ENCODE results near the gene IL17C. TPM values are rescaled to one million over a fixed set of nuclear protein-coding genes. Genes with fewer than 3 reads are reported as not detected.

IL17C gene
- total and polyA plus RNA-seq, 10 of the 15 experiments (the other 5 are each of a cell fraction or from before 2014, with no cell fraction given), result not detected

DNA sequence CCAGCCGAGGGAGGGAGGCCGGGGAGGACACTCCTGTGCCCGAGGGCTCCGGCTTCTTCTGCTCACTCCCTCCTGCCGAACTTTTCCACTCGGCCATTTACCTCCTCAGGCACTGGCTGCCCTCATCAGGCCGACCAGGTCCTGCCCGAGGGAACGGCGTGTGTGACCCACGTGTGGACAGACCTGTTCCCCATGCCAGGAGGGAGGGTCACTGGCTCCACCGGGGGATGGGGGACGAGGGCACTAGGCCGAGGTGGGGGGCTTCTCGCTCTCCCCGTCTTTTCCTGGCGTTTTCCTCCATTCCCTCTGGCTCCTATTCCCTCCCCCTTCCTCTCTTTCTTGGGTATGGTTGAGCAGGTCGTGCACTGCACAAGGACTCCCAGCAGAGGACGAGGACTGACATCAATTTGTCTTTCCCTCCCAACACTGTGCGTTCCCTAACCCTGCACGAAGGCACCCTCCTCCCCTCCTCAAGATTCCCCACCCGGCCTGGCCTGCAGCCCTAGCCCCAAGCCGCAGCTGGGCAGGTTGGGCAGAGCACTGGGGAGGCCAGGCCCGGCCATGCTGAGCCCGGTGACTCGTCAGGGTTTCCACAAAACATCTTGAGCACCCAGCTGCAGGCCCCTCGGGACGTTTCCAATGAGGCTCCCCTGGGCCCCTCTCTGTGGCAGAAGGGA is 3.2 kb upstream of the IL17C start:
- peak overlapping the region; percentile 95 for H3K4me3 ChIP-seq
- BruUV-seq (replicated peaks), result no TSS peak
- no peaks in the 10 kb centered on the region; the same call in 1 of the 2 replicates for H4K20me1 ChIP-seq (ENCODE audit: control insufficient read depth, insufficient read depth)
- RAD21 ChIA-PET (ENCODE audit: unreplicated experiment), result interaction anchor here (1.2 kb wide), 1 partner anchor 45 kb away, joined by 4 read pairs; no protein-coding TSS in a partner anchor
- 16% methylated on average over 28 of the region's 28 CpGs for WGBS (ENCODE audit: insufficient coverage, insufficient replicate concordance, low lambda C conversion rate, missing lambda C conversion rate)
- peaks cover 10 to 16% of the 10 kb centered on the region in 2 experiments for H3K27me3 ChIP-seq (replicated peaks in 1 of 2; ENCODE audit: control insufficient read depth in 2 of 2, insufficient read depth in 2 of 2, low read length in 1 of 2)
- POLR2A ChIA-PET, result no interaction called here
- DNase-seq (ENCODE audit: low read depth, low spot score), result no peak
- ATAC-seq, result no peak
- TF ChIP-seq HDGF (IDR thresholded peaks at IDR 0.05), result no peak
- TF ChIP-seq, protein P1, sequence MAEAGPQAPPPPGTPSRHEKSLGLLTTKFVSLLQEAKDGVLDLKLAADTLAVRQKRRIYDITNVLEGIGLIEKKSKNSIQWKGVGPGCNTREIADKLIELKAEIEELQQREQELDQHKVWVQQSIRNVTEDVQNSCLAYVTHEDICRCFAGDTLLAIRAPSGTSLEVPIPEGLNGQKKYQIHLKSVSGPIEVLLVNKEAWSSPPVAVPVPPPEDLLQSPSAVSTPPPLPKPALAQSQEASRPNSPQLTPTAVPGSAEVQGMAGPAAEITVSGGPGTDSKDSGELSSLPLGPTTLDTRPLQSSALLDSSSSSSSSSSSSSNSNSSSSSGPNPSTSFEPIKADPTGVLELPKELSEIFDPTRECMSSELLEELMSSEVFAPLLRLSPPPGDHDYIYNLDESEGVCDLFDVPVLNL (IDR thresholded peaks at IDR 0.05; ENCODE audit: low read depth, low read length), result no peak
- TF ChIP-seq, protein P2, sequence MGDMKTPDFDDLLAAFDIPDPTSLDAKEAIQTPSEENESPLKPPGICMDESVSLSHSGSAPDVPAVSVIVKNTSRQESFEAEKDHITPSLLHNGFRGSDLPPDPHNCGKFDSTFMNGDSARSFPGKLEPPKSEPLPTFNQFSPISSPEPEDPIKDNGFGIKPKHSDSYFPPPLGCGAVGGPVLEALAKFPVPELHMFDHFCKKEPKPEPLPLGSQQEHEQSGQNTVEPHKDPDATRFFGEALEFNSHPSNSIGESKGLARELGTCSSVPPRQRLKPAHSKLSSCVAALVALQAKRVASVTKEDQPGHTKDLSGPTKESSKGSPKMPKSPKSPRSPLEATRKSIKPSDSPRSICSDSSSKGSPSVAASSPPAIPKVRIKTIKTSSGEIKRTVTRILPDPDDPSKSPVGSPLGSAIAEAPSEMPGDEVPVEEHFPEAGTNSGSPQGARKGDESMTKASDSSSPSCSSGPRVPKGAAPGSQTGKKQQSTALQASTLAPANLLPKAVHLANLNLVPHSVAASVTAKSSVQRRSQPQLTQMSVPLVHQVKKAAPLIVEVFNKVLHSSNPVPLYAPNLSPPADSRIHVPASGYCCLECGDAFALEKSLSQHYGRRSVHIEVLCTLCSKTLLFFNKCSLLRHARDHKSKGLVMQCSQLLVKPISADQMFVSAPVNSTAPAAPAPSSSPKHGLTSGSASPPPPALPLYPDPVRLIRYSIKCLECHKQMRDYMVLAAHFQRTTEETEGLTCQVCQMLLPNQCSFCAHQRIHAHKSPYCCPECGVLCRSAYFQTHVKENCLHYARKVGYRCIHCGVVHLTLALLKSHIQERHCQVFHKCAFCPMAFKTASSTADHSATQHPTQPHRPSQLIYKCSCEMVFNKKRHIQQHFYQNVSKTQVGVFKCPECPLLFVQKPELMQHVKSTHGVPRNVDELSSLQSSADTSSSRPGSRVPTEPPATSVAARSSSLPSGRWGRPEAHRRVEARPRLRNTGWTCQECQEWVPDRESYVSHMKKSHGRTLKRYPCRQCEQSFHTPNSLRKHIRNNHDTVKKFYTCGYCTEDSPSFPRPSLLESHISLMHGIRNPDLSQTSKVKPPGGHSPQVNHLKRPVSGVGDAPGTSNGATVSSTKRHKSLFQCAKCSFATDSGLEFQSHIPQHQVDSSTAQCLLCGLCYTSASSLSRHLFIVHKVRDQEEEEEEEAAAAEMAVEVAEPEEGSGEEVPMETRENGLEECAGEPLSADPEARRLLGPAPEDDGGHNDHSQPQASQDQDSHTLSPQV (IDR thresholded peaks at IDR 0.05), result no peak
- TF ChIP-seq SMARCA5 (IDR thresholded peaks at IDR 0.05), result peak; percentile 46; the same call in 1 of the 2 replicates
- no peak for TF ChIP-seq STAT1 (conservative IDR thresholded peaks at IDR 0.05)
- TF ChIP-seq IKZF1 (conservative IDR thresholded peaks at IDR 0.05), result 0 out of 2 replicates have a peak, but pooled peaks have one; percentile 16
- TF ChIP-seq RFX5 (IDR thresholded peaks at IDR 0.05; ENCODE audit: low read depth, low read length), result no peak
- TF ChIP-seq, protein P3, sequence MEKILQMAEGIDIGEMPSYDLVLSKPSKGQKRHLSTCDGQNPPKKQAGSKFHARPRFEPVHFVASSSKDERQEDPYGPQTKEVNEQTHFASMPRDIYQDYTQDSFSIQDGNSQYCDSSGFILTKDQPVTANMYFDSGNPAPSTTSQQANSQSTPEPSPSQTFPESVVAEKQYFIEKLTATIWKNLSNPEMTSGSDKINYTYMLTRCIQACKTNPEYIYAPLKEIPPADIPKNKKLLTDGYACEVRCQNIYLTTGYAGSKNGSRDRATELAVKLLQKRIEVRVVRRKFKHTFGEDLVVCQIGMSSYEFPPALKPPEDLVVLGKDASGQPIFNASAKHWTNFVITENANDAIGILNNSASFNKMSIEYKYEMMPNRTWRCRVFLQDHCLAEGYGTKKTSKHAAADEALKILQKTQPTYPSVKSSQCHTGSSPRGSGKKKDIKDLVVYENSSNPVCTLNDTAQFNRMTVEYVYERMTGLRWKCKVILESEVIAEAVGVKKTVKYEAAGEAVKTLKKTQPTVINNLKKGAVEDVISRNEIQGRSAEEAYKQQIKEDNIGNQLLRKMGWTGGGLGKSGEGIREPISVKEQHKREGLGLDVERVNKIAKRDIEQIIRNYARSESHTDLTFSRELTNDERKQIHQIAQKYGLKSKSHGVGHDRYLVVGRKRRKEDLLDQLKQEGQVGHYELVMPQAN (conservative IDR thresholded peaks at IDR 0.05), result no peak
- no peak for TF ChIP-seq MEF2A (IDR thresholded peaks at IDR 0.05; ENCODE audit: insufficient read depth, low read depth, low read length)
- no peak for TF ChIP-seq BACH1 (IDR thresholded peaks at IDR 0.05; ENCODE audit: borderline replicate concordance)
- H2AFZ ChIP-seq (ENCODE audit: control insufficient read depth, low read depth, low read length), result peak overlapping the region; percentile 80; the same call in 1 of the 2 replicates
- H3K9ac ChIP-seq (ENCODE audit: control insufficient read depth, insufficient read depth, low read length), result no peak overlapping the region; the same call in 1 of the 2 replicates
- no peaks in the 10 kb centered on the region; the same call in 2 of the 3 replicates for H3K9me3 ChIP-seq (replicated peaks; ENCODE audit: control insufficient read depth, insufficient read depth, low read length)
- in situ Hi-C loops (cut with MboI), result no loop called here
- SMC1A ChIA-PET (ENCODE audit: uncharacterized antibody, unreplicated experiment), result interaction anchor here (1.1 kb wide), 1 partner anchor 44 kb away, joined by 3 read pairs; no protein-coding TSS in a partner anchor
- FAIRE-seq, result no peak
- CTCF ChIA-PET, result no interaction called here
- H3K79me2 ChIP-seq (ENCODE audit: control insufficient read depth, insufficient read depth, low read length), result no peaks in the 10 kb centered on the region
- intact Hi-C loops (cut with micrococcal nuclease; ENCODE audit: unreplicated experiment), result no loop called here
- H3K4me2 ChIP-seq (ENCODE audit: control insufficient read depth, insufficient read depth), result peak overlapping the region; percentile 99
- H3K4me1 ChIP-seq (ENCODE audit: control insufficient read depth, insufficient read depth, low read length), result peaks cover 31% of the 10 kb centered on the region
- peaks cover 0 to 14% of the 10 kb centered on the region in 2 experiments; a peak in 2 of 4 replicates for H3K36me3 ChIP-seq (ENCODE audit: control insufficient read depth in 2 of 2, insufficient read depth in 2 of 2, low read length in 1 of 2)
- no peak overlapping the region for H3K27ac ChIP-seq (ENCODE audit: control insufficient read depth, insufficient read depth)
